NAMALWA (cell line): ENCODE results near the gene PSMG4.

ENCODE experiments used
- DNase-seq: peaks from one replicate; pipeline ENCODE4 v3.0.0-alpha.2; 2015; ENCODE audit warnings: low spot score

Gene PSMG4

GRCh38 chr6:3258720-3259490 is at the start of gene PSMG4:
TSS of gene PSMG4 (plus strand) at chr6:3258947. CDS start at chr6:3259023, 76 bp downstream.
- DNase-seq, result peak; percentile 84

- no peak for DNase-seq
Measured at GRCh38 chr6:3209114-3210023, 49.4 kb upstream of the PSMG4 start.

GRCh38 chr6:3210024-3210610 is 48.6 kb upstream of the PSMG4 start:
- no peak for DNase-seq

GRCh38 chr6:3211681-3212080 is 47.1 kb upstream of the PSMG4 start:
- DNase-seq, result no peak

GRCh38 chr6:3212261-3212660 is 46.5 kb upstream of the PSMG4 start:
- DNase-seq, result no peak

GRCh38 chr6:3213334-3213695 is 45.4 kb upstream of the PSMG4 start:
- no peak for DNase-seq

GRCh38 chr6:3214898-3215297 is 43.8 kb upstream of the PSMG4 start:
- DNase-seq, result no peak

GRCh38 chr6:3217286-3217685 is 41.5 kb upstream of the PSMG4 start:
- no peak for DNase-seq

GRCh38 chr6:3218266-3218665 is 40.5 kb upstream of the PSMG4 start:
- no peak for DNase-seq

GRCh38 chr6:3220366-3220765 is 38.4 kb upstream of the PSMG4 start:
- DNase-seq, result no peak

GRCh38 chr6:3221578-3221977 is 37.2 kb upstream of the PSMG4 start:
- no peak for DNase-seq

GRCh38 chr6:3222506-3223038 is 36.2 kb upstream of the PSMG4 start:
- DNase-seq, result no peak

GRCh38 chr6:3226042-3226441 is 32.7 kb upstream of the PSMG4 start:
- no peak for DNase-seq

- no peak for DNase-seq
Measured at GRCh38 chr6:3226481-3227362, 32.0 kb upstream of the PSMG4 start.

- DNase-seq, result no peak
Measured at GRCh38 chr6:3227363-3228045, 31.2 kb upstream of the PSMG4 start, which contains the start of gene TUBB2B. TSS of gene TUBB2B (minus strand) at chr6:3227653. CDS start at chr6:3227543, 110 bp downstream.

GRCh38 chr6:3228046-3228671 is 30.6 kb upstream of the PSMG4 start:
- no peak for DNase-seq

GRCh38 chr6:3228771-3229565 is 29.8 kb upstream of the PSMG4 start:
- no peak for DNase-seq

- no peak for DNase-seq
Measured at GRCh38 chr6:3229566-3230178, 29.1 kb upstream of the PSMG4 start.

GRCh38 chr6:3230256-3230882 is 28.4 kb upstream of the PSMG4 start:
- DNase-seq, result no peak
